HAP-1 (cell line): Measurements from ENCODE around the gene TMCO4.
A peak's percentile ranks its signal among the peaks of the same experiment; 100 is the strongest.
"Not testable (repeated sequence)": the region's sequence is repeated elsewhere in the genome, so short reads cannot be mapped to it uniquely, and the experiment has no call there.

Source experiments
- DNase-seq, 2 experiments: peaks; one replicate each; pipeline ENCODE4 v3.0.0-alpha.2; 2016 to 2020; ENCODE audit warnings: low spot score in 2 of 2
- H3K27me3 ChIP-seq: fragments of 250-450 bp; sonication (Bioruptor Pico); 2 replicates; pipeline ENCODE4 v1.5.1; 2020; ENCODE audit warnings: low read depth, mild to moderate bottlenecking, moderate library complexity
- H3K36me3 ChIP-seq: fragments of 250-450 bp; sonication (Bioruptor Pico); replicated peaks from 2 replicates; pipeline ENCODE4 v1.5.1; 2020; ENCODE audit warnings: mild to moderate bottlenecking
- H3K4me1 ChIP-seq: fragments of 250-450 bp; sonication (Bioruptor Pico); 2 replicates; pipeline ENCODE4 v1.5.1; 2020; ENCODE audit warnings: mild to moderate bottlenecking
- H3K4me3 ChIP-seq: fragments of 250-450 bp; sonication (Bioruptor Pico); 2 replicates; pipeline ENCODE4 v1.5.1; 2020; ENCODE audit warnings: mild to moderate bottlenecking, moderate library complexity
- H3K9me3 ChIP-seq: fragments of 250-450 bp; sonication (Bioruptor Pico); 2 replicates; pipeline ENCODE4 v1.5.1; 2020; ENCODE audit warnings: mild to moderate bottlenecking, moderate library complexity
- in situ Hi-C: fragments of 300-500 bp; cut with MboI; formaldehyde crosslinking; loops from 3 replicates; pipeline ENCODE4 v1.14.3; 2020; ENCODE audit warnings: low sequenced_read_pairs, inconsistent platforms, mixed read lengths

The TMCO4 gene

DNA sequence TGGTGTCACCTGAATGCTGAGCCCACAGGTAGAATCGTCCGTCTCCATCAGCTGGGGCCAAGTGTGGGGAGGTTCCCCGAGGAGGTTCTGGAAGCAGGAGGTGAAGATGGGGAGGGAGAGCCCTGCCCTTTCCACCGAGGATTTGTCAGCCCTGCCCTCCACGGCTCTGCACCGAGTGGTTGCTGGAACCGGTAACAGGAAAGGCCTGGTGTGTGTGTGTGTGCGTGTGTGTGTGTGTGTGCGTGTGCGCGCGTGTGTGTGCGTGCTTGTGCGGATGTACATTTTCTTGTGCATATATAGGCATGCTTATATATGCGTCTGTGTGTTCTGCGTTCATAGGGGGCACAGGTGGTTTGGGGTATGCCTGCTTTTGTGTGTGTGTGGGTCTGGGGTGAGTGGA lies 152.1 kb downstream of the TMCO4 start:
- Histone ChIP-seq H3K27me3 (no peaks in the 10 kb centered on the region), H3K4me1 (peaks cover 14% of the 10 kb centered on the region), H3K4me3 (no peak overlapping the region), H3K36me3 (no peaks in the 10 kb centered on the region), H3K9me3 (no peaks in the 10 kb centered on the region)
- DNase-seq, result no peak
- in situ Hi-C loops, result no loop called here

- no peaks in the 10 kb centered on the region for H3K36me3 ChIP-seq
- in situ Hi-C loops, result no loop called here
- no peak overlapping the region for H3K4me3 ChIP-seq
- H3K4me1 ChIP-seq, result peaks cover 14% of the 10 kb centered on the region
- no peak for DNase-seq
- H3K9me3 ChIP-seq, result no peaks in the 10 kb centered on the region
- no peaks in the 10 kb centered on the region for H3K27me3 ChIP-seq
These were observed 153.1 kb downstream of the TMCO4 start for GRCh38 chr1:19646377-19647319.

DNA sequence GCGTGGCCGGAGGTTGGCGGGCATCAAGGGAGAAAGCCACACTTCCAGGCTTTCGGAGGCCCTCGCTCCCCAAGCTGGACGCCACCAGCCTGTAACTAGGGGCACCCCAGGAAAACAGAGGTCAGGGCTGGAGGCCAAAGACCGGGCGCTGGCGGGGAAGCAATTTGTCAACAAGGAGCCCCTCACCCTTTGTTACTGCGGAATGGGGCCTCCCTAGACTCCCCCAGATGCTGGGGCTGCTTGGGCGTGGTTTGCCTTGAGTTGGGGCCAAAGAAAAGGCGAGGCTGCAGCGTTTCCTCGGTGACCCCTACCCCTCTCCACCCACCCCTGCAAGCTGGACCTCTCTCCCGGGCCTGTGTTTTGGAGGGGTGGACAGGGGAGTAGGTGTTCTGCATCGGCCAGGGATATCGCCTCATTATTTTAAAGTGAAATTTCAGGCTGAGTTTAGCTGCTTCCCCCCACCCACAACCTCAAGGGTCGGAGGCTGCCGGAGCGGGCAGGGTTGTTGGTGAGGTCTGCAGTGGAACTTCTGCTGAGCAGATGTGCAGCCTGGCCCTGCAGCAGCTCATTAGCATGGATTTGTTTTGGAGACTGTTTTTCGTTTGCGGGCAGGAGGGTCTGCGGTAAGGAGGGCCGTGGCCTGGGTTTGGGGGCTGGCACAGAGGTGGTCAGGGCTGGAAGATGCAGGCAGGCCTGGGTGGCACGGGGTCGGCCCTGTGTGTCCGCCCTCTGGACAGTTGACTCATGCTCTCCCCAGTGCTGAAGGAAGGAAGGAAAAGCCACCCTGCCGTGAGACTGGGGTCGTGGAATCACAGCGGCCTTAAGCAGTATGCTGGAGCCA lies 154.1 kb downstream of the TMCO4 start:
- Histone ChIP-seq H3K27me3 (no peaks in the 10 kb centered on the region), H3K4me3 (peak overlapping the region; percentile 63), H3K9me3 (no peaks in the 10 kb centered on the region), H3K36me3 (no peaks in the 10 kb centered on the region), H3K4me1 (peaks cover 12% of the 10 kb centered on the region)
- peak in 1 of 2 experiments; percentile 41 for DNase-seq
- in situ Hi-C loops, result no loop called here

GRCh38 chr1:19644681-19645410 lies 154.9 kb downstream of the TMCO4 start:
- H3K9me3 ChIP-seq, result no peaks in the 10 kb centered on the region
- no peaks in the 10 kb centered on the region for H3K36me3 ChIP-seq
- H3K27me3 ChIP-seq, result no peaks in the 10 kb centered on the region
- peak; percentile 52 to 65 for DNase-seq
- H3K4me1 ChIP-seq, result peaks cover 12% of the 10 kb centered on the region
- in situ Hi-C loops, result no loop called here
- peak overlapping the region; percentile 63 for H3K4me3 ChIP-seq

- in situ Hi-C loops, result no loop called here
- H3K9me3 ChIP-seq, result no peaks in the 10 kb centered on the region
- peaks cover 12% of the 10 kb centered on the region for H3K4me1 ChIP-seq
- DNase-seq, result no peak
- peak overlapping the region; percentile 63 for H3K4me3 ChIP-seq
- no peaks in the 10 kb centered on the region for H3K27me3 ChIP-seq
- H3K36me3 ChIP-seq, result no peaks in the 10 kb centered on the region
These were observed 155.4 kb downstream of the TMCO4 start for GRCh38 chr1:19644395-19644680.

DNA sequence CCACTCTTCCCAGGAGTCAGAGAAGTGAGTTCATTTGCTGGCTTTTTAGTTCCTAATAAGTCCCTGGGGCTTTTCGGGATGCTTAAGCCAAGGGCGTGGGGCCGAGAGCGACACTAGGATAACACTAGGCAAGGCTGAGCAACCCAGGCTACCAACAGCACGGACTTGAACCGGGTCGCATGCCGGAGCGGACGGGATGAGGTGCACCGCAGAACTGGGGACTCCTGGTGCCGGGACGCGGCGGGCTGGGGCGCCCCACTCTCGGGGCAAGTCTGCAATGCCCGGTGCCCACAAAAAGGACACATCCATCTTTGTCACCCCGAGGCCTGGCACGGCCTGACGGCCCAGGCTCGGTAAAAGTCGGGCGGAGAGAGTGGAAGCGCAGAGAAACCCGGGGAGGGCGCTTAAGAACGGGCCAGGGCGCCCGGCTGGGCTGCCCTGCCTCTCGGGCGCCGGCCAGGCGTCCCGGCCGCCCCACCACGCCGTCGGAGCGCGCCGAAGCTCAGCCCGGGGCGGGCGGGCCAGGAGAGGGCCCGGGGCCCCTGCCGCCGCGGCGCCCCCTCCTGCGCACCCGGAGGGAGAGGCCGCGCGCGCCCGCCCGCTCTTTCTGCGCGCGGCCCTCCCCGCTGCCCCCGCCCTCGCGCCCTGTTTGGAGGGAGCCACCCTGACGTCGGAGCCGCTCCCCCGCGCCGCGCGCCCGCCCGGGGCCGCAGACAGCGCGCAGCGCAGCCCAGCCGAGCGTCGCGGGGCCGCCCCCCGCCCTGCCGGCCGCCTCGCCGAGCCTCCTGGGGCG lies 155.9 kb downstream of the TMCO4 start, which contains the start of gene NBL1:
Gene NBL1, plus strand, starts transcription at position 710 of the 793 bp plus-strand sequence. CDS start 10,720 bp downstream, outside the sequence.
- DNase-seq, result peak; percentile 53 to 79
- no peaks in the 10 kb centered on the region for H3K36me3 ChIP-seq
- H3K9me3 ChIP-seq, result no peaks in the 10 kb centered on the region
- H3K27me3 ChIP-seq, result no peaks in the 10 kb centered on the region
- peaks cover 12% of the 10 kb centered on the region for H3K4me1 ChIP-seq
- in situ Hi-C loops, result no loop called here
- H3K4me3 ChIP-seq, result peak within 1 kb of the TSS; percentile 63

DNA sequence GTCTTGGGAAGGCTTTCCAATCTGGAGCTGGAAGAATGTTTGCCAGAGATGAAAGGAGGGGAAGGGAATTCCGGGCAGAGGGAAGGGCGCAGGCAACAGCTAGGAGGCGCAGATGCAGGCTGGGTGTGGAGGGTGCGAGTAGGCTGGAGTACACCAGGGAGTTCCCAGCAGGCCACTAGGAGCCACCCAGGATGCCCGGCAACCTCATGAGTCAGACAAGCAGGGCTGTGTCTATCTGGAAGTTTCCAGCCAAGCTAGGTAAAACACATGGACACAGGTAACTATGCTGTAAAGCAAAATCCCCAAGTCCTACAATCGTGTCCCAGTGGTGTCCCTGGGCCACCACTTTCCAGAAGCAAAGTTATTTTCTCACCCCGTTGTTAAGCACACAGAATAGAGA lies 156.6 kb downstream of the TMCO4 start:
- no peaks in the 10 kb centered on the region for H3K27me3 ChIP-seq
- in situ Hi-C loops, result no loop called here
- H3K36me3 ChIP-seq, result no peaks in the 10 kb centered on the region
- no peak overlapping the region for H3K4me3 ChIP-seq
- no peak for DNase-seq
- no peaks in the 10 kb centered on the region for H3K9me3 ChIP-seq
- H3K4me1 ChIP-seq, result peaks cover 12% of the 10 kb centered on the region

- Histone ChIP-seq H3K27me3 (no peaks in the 10 kb centered on the region), H3K4me1 (peaks cover 9% of the 10 kb centered on the region), H3K36me3 (no peaks in the 10 kb centered on the region), H3K9me3 (no peaks in the 10 kb centered on the region), H3K4me3 (no peak overlapping the region)
- no peak for DNase-seq
- in situ Hi-C loops, result no loop called here
These were observed 159.1 kb downstream of the TMCO4 start for GRCh38 chr1:19640363-19641316.

GRCh38 chr1:19639999-19640362 lies 159.7 kb downstream of the TMCO4 start:
- H3K4me3 ChIP-seq, result no peak overlapping the region
- no peaks in the 10 kb centered on the region for H3K36me3 ChIP-seq
- no peaks in the 10 kb centered on the region for H3K9me3 ChIP-seq
- in situ Hi-C loops, result no loop called here
- H3K27me3 ChIP-seq, result no peaks in the 10 kb centered on the region
- DNase-seq, result no peak
- H3K4me1 ChIP-seq, result peaks cover 4% of the 10 kb centered on the region; the same call in 1 of the 2 replicates

DNA sequence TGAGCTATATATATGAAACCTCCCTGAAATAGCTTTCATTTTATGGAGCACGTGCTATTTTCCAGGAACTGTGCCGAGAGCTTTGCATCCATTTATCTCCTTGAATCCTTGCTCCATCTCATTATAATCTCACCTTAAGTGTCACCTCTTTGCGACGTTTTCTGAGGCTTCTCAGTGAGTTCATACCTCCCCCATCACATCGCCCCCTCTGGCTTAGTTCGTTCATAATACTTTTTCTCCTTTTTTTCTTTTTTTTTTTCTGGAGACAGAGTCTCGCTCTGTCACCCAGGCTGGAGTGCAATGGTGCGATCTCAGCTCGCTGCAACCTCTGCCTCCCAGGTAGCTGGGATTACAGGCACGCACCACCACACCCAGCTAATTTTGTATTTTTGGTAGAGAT lies 160.5 kb downstream of the TMCO4 start:
- H3K27me3 ChIP-seq, DNase-seq, in situ Hi-C loops, H3K9me3 ChIP-seq, H3K36me3 ChIP-seq, H3K4me3 ChIP-seq, H3K4me1 ChIP-seq: not testable (repeated sequence)

- Histone ChIP-seq H3K27me3 (no peaks in the 10 kb centered on the region), H3K9me3 (no peaks in the 10 kb centered on the region), H3K4me1 (no peaks in the 10 kb centered on the region), H3K36me3 (no peaks in the 10 kb centered on the region), H3K4me3 (no peak overlapping the region)
- DNase-seq, result no peak
- in situ Hi-C loops, result no loop called here
These were observed 162.1 kb downstream of the TMCO4 start for GRCh38 chr1:19637606-19638005.

DNA sequence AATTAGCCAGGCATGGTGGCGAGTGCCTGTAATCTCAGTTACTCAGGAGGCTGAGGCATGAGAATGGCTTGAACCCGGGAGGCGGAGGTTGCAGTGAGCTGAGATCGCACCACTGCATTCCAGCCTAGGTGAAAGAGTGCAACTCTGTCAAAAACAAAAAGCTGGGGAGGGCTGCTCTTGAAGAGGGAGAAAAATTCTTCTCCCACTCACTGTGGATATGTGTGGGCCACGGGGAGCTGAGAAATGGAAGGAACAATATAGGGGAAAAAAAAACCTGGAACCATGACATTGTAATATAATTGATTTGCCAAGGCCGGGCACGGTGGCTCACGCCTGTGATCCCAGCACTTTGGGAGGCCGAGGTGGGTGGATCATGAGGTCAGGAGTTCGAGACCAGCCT lies 163.0 kb downstream of the TMCO4 start:
- in situ Hi-C loops, H3K27me3 ChIP-seq, DNase-seq, H3K9me3 ChIP-seq, H3K4me1 ChIP-seq, H3K36me3 ChIP-seq, H3K4me3 ChIP-seq: not testable (repeated sequence)
